ACC112 (cell line): ENCODE measurements around the gene MAPK10.
"Not testable (repeated sequence)": the region's sequence is repeated elsewhere in the genome, so short reads cannot be mapped to it uniquely, and the experiment has no call there.

Source experiments
- H2AFZ ChIP-seq: fragments of 200-600 bp; sonication (generic); one replicate; pipeline ENCODE4 v1.6.0; 2017; ENCODE audit warnings: antibody characterized with exemption, low read length; ENCODE audit not compliant: unreplicated experiment
- H3K27ac ChIP-seq: fragments of 200-600 bp; sonication (generic); 2 replicates; pipeline ENCODE4 v1.5.1; 2014; ENCODE audit warnings: low read depth, mild to moderate bottlenecking, antibody characterized with exemption, low read length, moderate library complexity
- H3K27me3 ChIP-seq: fragments of 200-600 bp; sonication (generic); 2 replicates; pipeline ENCODE4 v1.6.1; 2014; ENCODE audit warnings: mild to moderate bottlenecking, antibody characterized with exemption, low read length, moderate library complexity, mixed read lengths; ENCODE audit not compliant: insufficient read depth
- H3K36me3 ChIP-seq: fragments of 200-600 bp; sonication (generic); 2 replicates; pipeline ENCODE4 v1.6.1; 2016; ENCODE audit warnings: mild to moderate bottlenecking, antibody characterized with exemption, low read length, moderate library complexity, mixed read lengths; ENCODE audit not compliant: insufficient read depth
- H3K4me1 ChIP-seq: fragments of 200-600 bp; sonication (generic); one replicate; pipeline ENCODE4 v1.6.1; 2016; ENCODE audit warnings: low read length, mixed read lengths; ENCODE audit not compliant: insufficient read depth, unreplicated experiment, control insufficient read depth
- H3K4me3 ChIP-seq: fragments of 200-600 bp; sonication (generic); 2 replicates; pipeline ENCODE4 v1.5.1; 2014; ENCODE audit warnings: mild to moderate bottlenecking, low read depth, low read length
- H3K79me2 ChIP-seq: fragments of 200-600 bp; sonication (generic); one replicate; pipeline ENCODE4 v1.6.0; 2016; ENCODE audit warnings: low read length; ENCODE audit not compliant: control insufficient read depth, unreplicated experiment, insufficient read depth

MAPK10 gene

GRCh38 chr4:86026720-86027119, 333.1 kb downstream of the MAPK10 start:
- no peaks in the 10 kb centered on the region for H3K27me3 ChIP-seq
- no peak overlapping the region for H3K27ac ChIP-seq
- H3K79me2 ChIP-seq, result no peaks in the 10 kb centered on the region
- H3K4me1 ChIP-seq, result peaks cover 1% of the 10 kb centered on the region
- no peaks in the 10 kb centered on the region for H3K36me3 ChIP-seq
- no peak overlapping the region for H3K4me3 ChIP-seq
- no peak overlapping the region for H2AFZ ChIP-seq

GRCh38 chr4:86021671-86022070, 338.2 kb downstream of the MAPK10 start:
- not testable (repeated sequence) for H3K4me1 ChIP-seq, H3K27ac ChIP-seq, H2AFZ ChIP-seq, H3K79me2 ChIP-seq, H3K27me3 ChIP-seq, H3K36me3 ChIP-seq, H3K4me3 ChIP-seq

- Histone ChIP-seq H3K4me1 (peaks cover 13% of the 10 kb centered on the region), H3K36me3 (no peaks in the 10 kb centered on the region), H3K27ac (no peak overlapping the region), H3K4me3 (no peak overlapping the region), H3K79me2 (no peaks in the 10 kb centered on the region), H3K27me3 (no peaks in the 10 kb centered on the region), H2AFZ (no peak overlapping the region)
Measured at GRCh38 chr4:86019906-86020305, 339.9 kb downstream of the MAPK10 start.

- peaks cover 18% of the 10 kb centered on the region for H3K4me1 ChIP-seq
- H3K4me3 ChIP-seq, result no peak overlapping the region
- no peak overlapping the region for H3K27ac ChIP-seq
- H2AFZ ChIP-seq, result no peak overlapping the region
- no peaks in the 10 kb centered on the region for H3K27me3 ChIP-seq
- no peaks in the 10 kb centered on the region for H3K36me3 ChIP-seq
- H3K79me2 ChIP-seq, result no peaks in the 10 kb centered on the region
Measured at GRCh38 chr4:86019362-86019761, 340.5 kb downstream of the MAPK10 start.

- Histone ChIP-seq H3K27me3 (no peaks in the 10 kb centered on the region), H3K27ac (peak overlapping the region; percentile 31; the same call in 1 of the 2 replicates), H3K79me2 (no peaks in the 10 kb centered on the region), H3K4me3 (peak overlapping the region; percentile 9; the same call in 1 of the 2 replicates), H2AFZ (no peak overlapping the region), H3K4me1 (peaks cover 55% of the 10 kb centered on the region), H3K36me3 (no peaks in the 10 kb centered on the region)
Measured at GRCh38 chr4:86015412-86016350, 344.2 kb downstream of the MAPK10 start.

GRCh38 chr4:86014599-86014998, 345.3 kb downstream of the MAPK10 start:
- H3K27me3 ChIP-seq, result no peaks in the 10 kb centered on the region
- no peaks in the 10 kb centered on the region for H3K36me3 ChIP-seq
- peaks cover 57% of the 10 kb centered on the region for H3K4me1 ChIP-seq
- H2AFZ ChIP-seq, result no peak overlapping the region
- no peak overlapping the region for H3K27ac ChIP-seq
- no peak overlapping the region for H3K4me3 ChIP-seq
- no peaks in the 10 kb centered on the region for H3K79me2 ChIP-seq

GRCh38 chr4:86013621-86014020, 346.2 kb downstream of the MAPK10 start:
- Histone ChIP-seq H3K27ac (no peak overlapping the region), H3K36me3 (no peaks in the 10 kb centered on the region), H2AFZ (no peak overlapping the region), H3K4me1 (peaks cover 57% of the 10 kb centered on the region), H3K4me3 (no peak overlapping the region), H3K27me3 (no peaks in the 10 kb centered on the region), H3K79me2 (no peaks in the 10 kb centered on the region)

- H3K4me1 ChIP-seq, result peaks cover 54% of the 10 kb centered on the region
- no peak overlapping the region for H2AFZ ChIP-seq
- no peaks in the 10 kb centered on the region for H3K79me2 ChIP-seq
- H3K27me3 ChIP-seq, result no peaks in the 10 kb centered on the region
- no peaks in the 10 kb centered on the region for H3K36me3 ChIP-seq
- no peak overlapping the region for H3K4me3 ChIP-seq
- peak overlapping the region; percentile 75 for H3K27ac ChIP-seq
Measured at GRCh38 chr4:86011117-86011516, 348.7 kb downstream of the MAPK10 start.

GRCh38 chr4:86007042-86007441, 352.8 kb downstream of the MAPK10 start:
- H3K36me3 ChIP-seq, result 0 out of 2 replicates have a peak, but pooled peaks cover 8% of the 10 kb centered on the region
- no peak overlapping the region for H2AFZ ChIP-seq
- no peaks in the 10 kb centered on the region for H3K79me2 ChIP-seq
- H3K27me3 ChIP-seq, result no peaks in the 10 kb centered on the region
- H3K4me3 ChIP-seq, result no peak overlapping the region
- H3K4me1 ChIP-seq, result peaks cover 16% of the 10 kb centered on the region
- H3K27ac ChIP-seq, result no peak overlapping the region

- Histone ChIP-seq H3K4me3 (no peak overlapping the region), H3K79me2 (no peaks in the 10 kb centered on the region), H3K27ac (no peak overlapping the region), H3K27me3 (no peaks in the 10 kb centered on the region), H2AFZ (no peak overlapping the region), H3K36me3 (0 out of 2 replicates have a peak, but pooled peaks cover 8% of the 10 kb centered on the region), H3K4me1 (peaks cover 6% of the 10 kb centered on the region)
Measured at GRCh38 chr4:86006057-86006456, 353.8 kb downstream of the MAPK10 start.

GRCh38 chr4:86004030-86004429, 355.8 kb downstream of the MAPK10 start:
- 0 out of 2 replicates have a peak, but pooled peaks cover 8% of the 10 kb centered on the region for H3K36me3 ChIP-seq
- no peaks in the 10 kb centered on the region for H3K79me2 ChIP-seq
- no peak overlapping the region for H2AFZ ChIP-seq
- no peak overlapping the region for H3K27ac ChIP-seq
- H3K4me1 ChIP-seq, result no peaks in the 10 kb centered on the region
- H3K27me3 ChIP-seq, result no peaks in the 10 kb centered on the region
- H3K4me3 ChIP-seq, result no peak overlapping the region
